ENCODE results near the gene ABCA3.

DNA sequence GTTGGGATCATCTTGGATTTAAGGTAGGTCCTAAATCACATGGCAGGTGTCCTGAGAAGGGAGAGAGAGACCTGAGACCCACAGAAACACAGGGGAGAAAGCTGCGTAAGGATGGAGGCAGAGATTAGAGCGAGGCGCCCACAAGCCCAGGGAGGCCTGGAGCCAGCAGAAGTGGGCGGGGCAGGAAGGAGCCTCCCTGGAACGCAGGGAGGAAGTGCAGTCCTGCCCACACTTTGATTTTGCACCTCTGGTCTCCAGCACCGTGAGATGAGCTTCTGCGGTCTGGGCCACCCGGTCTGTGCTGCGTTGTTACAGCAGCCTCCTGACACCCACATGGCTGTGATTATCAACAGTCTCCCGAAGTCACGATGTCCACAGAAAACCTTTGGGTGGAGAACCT lies 97.9 kb downstream of the ABCA3 start:
- TF ChIP-seq EZH2 (IDR thresholded peaks at IDR 0.05; ENCODE audit: borderline replicate concordance, low read length) = no peak
- TF ChIP-seq, protein P1, sequence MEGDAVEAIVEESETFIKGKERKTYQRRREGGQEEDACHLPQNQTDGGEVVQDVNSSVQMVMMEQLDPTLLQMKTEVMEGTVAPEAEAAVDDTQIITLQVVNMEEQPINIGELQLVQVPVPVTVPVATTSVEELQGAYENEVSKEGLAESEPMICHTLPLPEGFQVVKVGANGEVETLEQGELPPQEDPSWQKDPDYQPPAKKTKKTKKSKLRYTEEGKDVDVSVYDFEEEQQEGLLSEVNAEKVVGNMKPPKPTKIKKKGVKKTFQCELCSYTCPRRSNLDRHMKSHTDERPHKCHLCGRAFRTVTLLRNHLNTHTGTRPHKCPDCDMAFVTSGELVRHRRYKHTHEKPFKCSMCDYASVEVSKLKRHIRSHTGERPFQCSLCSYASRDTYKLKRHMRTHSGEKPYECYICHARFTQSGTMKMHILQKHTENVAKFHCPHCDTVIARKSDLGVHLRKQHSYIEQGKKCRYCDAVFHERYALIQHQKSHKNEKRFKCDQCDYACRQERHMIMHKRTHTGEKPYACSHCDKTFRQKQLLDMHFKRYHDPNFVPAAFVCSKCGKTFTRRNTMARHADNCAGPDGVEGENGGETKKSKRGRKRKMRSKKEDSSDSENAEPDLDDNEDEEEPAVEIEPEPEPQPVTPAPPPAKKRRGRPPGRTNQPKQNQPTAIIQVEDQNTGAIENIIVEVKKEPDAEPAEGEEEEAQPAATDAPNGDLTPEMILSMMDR (IDR thresholded peaks at IDR 0.05; ENCODE audit: low read length) = no peak

Data from OCI-LY1 (cell line).